ENCODE measurements around the gene SOWAHD.

DNA sequence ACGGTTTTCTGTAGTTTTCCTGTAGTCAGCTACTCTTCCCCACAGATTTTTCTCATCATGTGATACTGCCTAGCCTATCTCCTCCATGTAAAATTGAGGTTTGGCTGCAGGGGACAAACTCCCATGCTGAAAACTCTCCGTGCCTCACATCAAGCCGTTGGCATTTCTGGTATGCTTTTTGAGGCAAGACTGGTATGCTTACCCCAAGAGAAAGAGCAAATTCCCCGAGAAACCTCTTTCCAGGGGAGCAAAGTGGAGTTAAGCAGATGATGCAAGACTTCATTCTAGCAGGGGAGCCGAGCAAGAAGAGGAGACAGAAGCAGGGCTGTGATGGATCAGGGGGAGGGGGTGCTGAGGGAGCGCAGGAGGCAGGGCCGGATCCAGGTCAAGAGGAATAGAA, 4.8 kb downstream of the SOWAHD start:
- TF ChIP-seq POLR2A (IDR thresholded peaks at IDR 0.05; ENCODE audit: low read length) (no peak), GATA1 (IDR thresholded peaks at IDR 0.05; ENCODE audit: low read depth, low read length) (no peak)

Data from erythroblast (primary cell).